ENCODE data around the gene ERG.

DNA sequence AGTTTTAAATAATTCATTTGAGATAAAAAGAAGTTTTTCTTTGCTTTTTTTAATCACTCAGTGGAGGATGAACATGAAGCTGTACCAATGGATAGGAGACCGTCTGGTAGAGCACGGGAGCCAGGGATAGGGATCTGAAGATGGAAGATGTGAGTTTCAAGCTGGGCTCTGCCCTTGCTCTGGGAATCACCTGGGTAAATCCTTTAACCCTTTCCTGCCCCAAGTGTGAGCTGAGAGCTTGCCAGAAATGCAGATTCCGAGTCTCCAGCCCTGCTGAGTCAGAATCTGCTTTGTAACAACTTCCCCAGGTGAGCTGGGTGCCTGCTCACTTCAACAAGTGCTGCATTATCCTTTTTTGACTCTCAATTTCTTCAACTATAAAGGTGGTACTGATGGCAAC, 44.1 kb downstream of the ERG start:
- TF ChIP-seq POLR2A (IDR thresholded peaks at IDR 0.05): no peak
- TF ChIP-seq, protein P1, sequence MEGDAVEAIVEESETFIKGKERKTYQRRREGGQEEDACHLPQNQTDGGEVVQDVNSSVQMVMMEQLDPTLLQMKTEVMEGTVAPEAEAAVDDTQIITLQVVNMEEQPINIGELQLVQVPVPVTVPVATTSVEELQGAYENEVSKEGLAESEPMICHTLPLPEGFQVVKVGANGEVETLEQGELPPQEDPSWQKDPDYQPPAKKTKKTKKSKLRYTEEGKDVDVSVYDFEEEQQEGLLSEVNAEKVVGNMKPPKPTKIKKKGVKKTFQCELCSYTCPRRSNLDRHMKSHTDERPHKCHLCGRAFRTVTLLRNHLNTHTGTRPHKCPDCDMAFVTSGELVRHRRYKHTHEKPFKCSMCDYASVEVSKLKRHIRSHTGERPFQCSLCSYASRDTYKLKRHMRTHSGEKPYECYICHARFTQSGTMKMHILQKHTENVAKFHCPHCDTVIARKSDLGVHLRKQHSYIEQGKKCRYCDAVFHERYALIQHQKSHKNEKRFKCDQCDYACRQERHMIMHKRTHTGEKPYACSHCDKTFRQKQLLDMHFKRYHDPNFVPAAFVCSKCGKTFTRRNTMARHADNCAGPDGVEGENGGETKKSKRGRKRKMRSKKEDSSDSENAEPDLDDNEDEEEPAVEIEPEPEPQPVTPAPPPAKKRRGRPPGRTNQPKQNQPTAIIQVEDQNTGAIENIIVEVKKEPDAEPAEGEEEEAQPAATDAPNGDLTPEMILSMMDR (IDR thresholded peaks at IDR 0.05): no peak

All from adrenal gland (tissue), 5 donors.